SK-N-SH (cell line): ENCODE results near the gene TMEM97. TPM values are rescaled to one million over a fixed set of nuclear protein-coding genes. Genes with fewer than 3 reads are reported as not detected.

ENCODE experiments used
- CTCF ChIA-PET: fragments of 300-600, 350-600 bp; formaldehyde crosslinking; extraction: SDS; loops from one replicate; lab custom pipeline; 2021; lab: Yijun Ruan, JAX
- POLR2A ChIA-PET: fragments of 350-600 bp; sonication (Branson Sonifier 250); formaldehyde crosslinking; extraction: SDS; loops from one replicate; lab custom pipeline; 2020; ENCODE audit warnings: antibody characterized with exemption, inconsistent platforms; lab: Yijun Ruan, JAX
- DNase-seq: peaks from one replicate; pipeline ENCODE4 v3.0.0; 2012
- H2AFZ ChIP-seq: fragments of 200-600 bp; sonication (generic); 2 replicates; pipeline ENCODE4 v1.8.1; 2016; ENCODE audit warnings: antibody characterized with exemption, mild to moderate bottlenecking, low read depth
- H3F3A ChIP-seq: fragments of 200-600 bp; sonication (generic); replicated peaks from 2 replicates; pipeline ENCODE3; 2016; ENCODE audit warnings: antibody characterized with exemption, mild to moderate bottlenecking; ENCODE audit not compliant: insufficient read depth
- H3K27ac ChIP-seq, 2 experiments: fragments of 200-500 bp in 1 of 2; fragments of 200-600 bp in 1 of 2; sonication (Bioruptor generic) in 1 of 2; sonication (generic), shearing (Covaris generic) in 1 of 2; 2 replicates each; pipeline versions ENCODE4 v1.5.1 to v1.6.1; 2014 to 2016; ENCODE audit warnings: low read depth in 2 of 2, inconsistent platforms in 1 of 2, low read length in 1 of 2, mild to moderate bottlenecking in 1 of 2, mixed read lengths in 1 of 2
- H3K27me3 ChIP-seq: fragments of 200-600 bp; sonication (generic), shearing (Covaris generic); 2 replicates; pipeline ENCODE4 v1.6.1; 2016; ENCODE audit warnings: mixed run types; ENCODE audit not compliant: insufficient read depth
- H3K36me3 ChIP-seq, 2 experiments: fragments of 200-500 bp in 1 of 2; fragments of 200-600 bp in 1 of 2; sonication (Bioruptor generic) in 1 of 2; sonication (generic) in 1 of 2; replicated peaks in 1 of 2; 2 replicates each; pipeline versions ENCODE3 to v1.5.1; 2014 to 2016; ENCODE audit warnings: low read length in 1 of 2, mild to moderate bottlenecking in 1 of 2; ENCODE audit not compliant: insufficient read depth in 2 of 2, control insufficient read depth in 1 of 2
- H3K4me1 ChIP-seq, 2 experiments: fragments of 200-500 bp in 1 of 2; fragments of 200-600 bp in 1 of 2; sonication (Bioruptor generic) in 1 of 2; sonication (generic), shearing (Covaris generic) in 1 of 2; 2 replicates each; pipeline versions ENCODE4 v1.5.1 to v1.6.1; 2014 to 2016; ENCODE audit warnings: low read depth in 1 of 2, low read length in 1 of 2, mixed run types in 1 of 2; ENCODE audit not compliant: insufficient read depth in 2 of 2, control insufficient read depth in 1 of 2
- H3K4me2 ChIP-seq: fragments of 200-600 bp; sonication (generic), shearing (Covaris generic); 2 replicates; pipeline ENCODE4 v1.6.1; 2017; ENCODE audit warnings: mixed run types
- H3K4me3 ChIP-seq, 2 experiments: fragments of 200-500 bp in 1 of 2; fragments of 200-600 bp in 1 of 2; sonication (Bioruptor generic) in 1 of 2; sonication (generic), shearing (Covaris generic) in 1 of 2; 2 replicates each; pipeline versions ENCODE4 v1.5.1 to v1.8.1; 2014 to 2016; ENCODE audit warnings: low read depth in 2 of 2, inconsistent platforms in 1 of 2, low read length in 1 of 2, mild to moderate bottlenecking in 1 of 2, mixed read lengths in 1 of 2, moderate library complexity in 1 of 2
- H3K79me2 ChIP-seq: fragments of 200-600 bp; sonication (generic); 2 replicates; pipeline ENCODE4 v1.8.1; 2017; ENCODE audit warnings: mild to moderate bottlenecking; ENCODE audit not compliant: insufficient read depth
- H3K9ac ChIP-seq: fragments of 200-600 bp; sonication (generic); 2 replicates; pipeline ENCODE4 v1.6.1; 2017; ENCODE audit warnings: mixed run types
- H3K9me2 ChIP-seq: fragments of 200-600 bp; sonication (generic); 2 replicates; pipeline ENCODE4 v1.6.1; 2017; ENCODE audit warnings: mixed run types
- H3K9me3 ChIP-seq: fragments of 200-600 bp; sonication (generic); 2 replicates; pipeline ENCODE4 v1.6.1; 2017; ENCODE audit warnings: mixed run types, mild to moderate bottlenecking, moderate library complexity
- H4K20me1 ChIP-seq: fragments of 200-600 bp; sonication (generic); 2 replicates; pipeline ENCODE4 v1.6.1; 2017; ENCODE audit warnings: mild to moderate bottlenecking, mixed run types; ENCODE audit not compliant: insufficient read depth
- EP300 ChIP-seq, 2 experiments: IDR thresholded peaks; 2 replicates each; pipeline versions ENCODE4 v1.4.0 to v1.6.1; 2012; ENCODE audit warnings: borderline replicate concordance in 1 of 2, low read depth in 1 of 2, low read length in 1 of 2
- GABPA ChIP-seq: IDR thresholded peaks from 2 replicates; pipeline ENCODE4 v1.4.0; 2012; ENCODE audit warnings: low read depth, mild to moderate bottlenecking
- GATA2 ChIP-seq: sonication (generic); formaldehyde crosslinking; IDR thresholded peaks from 2 replicates; pipeline ENCODE4 v1.5.0; 2020; ENCODE audit warnings: mild to moderate bottlenecking, missing genetic modification reagents
- MEF2A ChIP-seq: IDR thresholded peaks from 2 replicates; pipeline ENCODE4 v1.4.0; 2012; ENCODE audit warnings: low read depth, borderline replicate concordance
- MXI1 ChIP-seq: IDR thresholded peaks from 2 replicates; pipeline ENCODE4 v1.6.1; 2012; ENCODE audit warnings: mild to moderate bottlenecking, low read depth, low read length, improper control_type of control experiment
- NFIC ChIP-seq: IDR thresholded peaks from 2 replicates; pipeline ENCODE4 v1.4.0; 2012; ENCODE audit warnings: borderline replicate concordance
- RXRA ChIP-seq: IDR thresholded peaks from 2 replicates; pipeline ENCODE4 v1.4.0; 2012; ENCODE audit warnings: low read depth, mild to moderate bottlenecking, borderline replicate concordance
- TAF1 ChIP-seq: IDR thresholded peaks from 2 replicates; pipeline ENCODE4 v1.6.1; 2012; ENCODE audit warnings: low read depth, mild to moderate bottlenecking, low read length, moderate library complexity, borderline replicate concordance
- TCF12 ChIP-seq: IDR thresholded peaks from 2 replicates; pipeline ENCODE4 v1.4.0; 2012
- WGBS: methylation state at CpG from one replicate; pipeline ENCODE4 v1.1.6; 2017; ENCODE audit warnings: low lambda C conversion rate; 5-methylcytosine and 5-hydroxymethylcytosine counted together
- polyA plus RNA-seq, 3 experiments: library from polyadenylated mRNA; depleted of rRNA; stranded (reverse); fragments of >200 nt; gene quantifications; 2 replicates each; pipeline ENCODE4 v1.2.3, GENCODE V29; 2012
- TF ChIP-seq, protein P1 (sequence below): IDR thresholded peaks from 2 replicates; pipeline ENCODE4; 2012
- TF ChIP-seq, protein P2 (sequence below): fragments of 150-350 bp; IDR thresholded peaks from 2 replicates; pipeline ENCODE4 v1.6.1; 2016; ENCODE audit warnings: mild to moderate bottlenecking, low read depth, low read length
- TF ChIP-seq, protein P3 (sequence below): IDR thresholded peaks from 2 replicates; pipeline ENCODE4 v1.6.1; 2012; ENCODE audit warnings: mild to moderate bottlenecking, low read depth, low read length, moderate library complexity
- TF ChIP-seq, protein P4 (sequence below): IDR thresholded peaks from 2 replicates; pipeline ENCODE4 v1.4.0; 2012; ENCODE audit warnings: low read depth

Gene TMEM97
- polyA plus RNA-seq, 1 of the 3 experiments (the other 2 are of a cell fraction): 8.6 TPM

DNA sequence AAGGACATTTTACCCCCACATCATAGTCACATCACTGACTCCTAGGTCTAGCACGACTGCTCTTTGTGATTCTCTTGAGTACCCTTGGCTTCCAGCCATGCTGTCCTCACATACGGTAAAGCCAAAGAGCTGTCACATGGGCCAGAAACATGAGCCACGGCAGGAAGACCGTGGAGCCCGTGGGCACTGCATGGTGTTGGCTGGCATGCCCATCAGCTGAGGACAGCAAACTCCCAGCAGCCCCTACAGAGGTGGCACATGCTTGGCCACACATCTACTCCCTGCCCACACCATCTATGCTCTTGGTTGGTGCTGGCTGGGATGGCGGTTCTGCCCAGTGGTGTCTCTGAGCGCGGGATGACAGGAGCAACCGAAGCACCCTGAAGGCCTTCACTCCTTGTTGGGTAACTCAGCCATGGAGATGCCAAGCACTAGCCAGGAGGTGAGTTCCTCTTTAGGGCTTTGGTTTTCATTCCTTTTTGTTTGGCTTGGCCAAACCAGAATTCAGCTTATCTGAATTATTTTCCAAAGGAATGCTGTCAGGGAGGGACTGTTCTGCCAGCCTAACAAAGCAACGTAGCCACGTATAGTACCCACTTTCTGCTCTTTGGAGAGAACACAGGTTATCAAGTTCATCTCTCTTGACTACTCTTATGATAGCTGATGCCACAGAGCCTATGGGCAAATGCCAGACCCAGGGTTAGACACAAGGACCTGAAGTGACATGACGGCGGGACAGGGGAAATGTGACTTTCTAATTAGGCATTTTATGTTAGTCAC, 26.6 kb downstream of the TMEM97 start:
- DNase-seq: no peak
- Histone ChIP-seq H3K79me2 (peaks cover 14% of the 10 kb centered on the region; the same call in 1 of the 2 replicates), H3K4me1 (peaks cover 9 to 23% of the 10 kb centered on the region in 2 experiments), H3K27me3 (no peaks in the 10 kb centered on the region), H4K20me1 (no peaks in the 10 kb centered on the region), H3K36me3 (peaks cover 62 to 81% of the 10 kb centered on the region in 2 experiments), H2AFZ (no peak overlapping the region), H3K9me3 (no peaks in the 10 kb centered on the region), H3K4me2 (peak overlapping the region; percentile 53; the same call in 1 of the 2 replicates), H3K9ac (no peak overlapping the region), H3F3A (peaks cover 43% of the 10 kb centered on the region), H3K9me2 (no peaks in the 10 kb centered on the region), H3K27ac (peak overlapping the region; percentile 80 to 83), H3K4me3 (no peak overlapping the region)
- TF ChIP-seq, protein P1, sequence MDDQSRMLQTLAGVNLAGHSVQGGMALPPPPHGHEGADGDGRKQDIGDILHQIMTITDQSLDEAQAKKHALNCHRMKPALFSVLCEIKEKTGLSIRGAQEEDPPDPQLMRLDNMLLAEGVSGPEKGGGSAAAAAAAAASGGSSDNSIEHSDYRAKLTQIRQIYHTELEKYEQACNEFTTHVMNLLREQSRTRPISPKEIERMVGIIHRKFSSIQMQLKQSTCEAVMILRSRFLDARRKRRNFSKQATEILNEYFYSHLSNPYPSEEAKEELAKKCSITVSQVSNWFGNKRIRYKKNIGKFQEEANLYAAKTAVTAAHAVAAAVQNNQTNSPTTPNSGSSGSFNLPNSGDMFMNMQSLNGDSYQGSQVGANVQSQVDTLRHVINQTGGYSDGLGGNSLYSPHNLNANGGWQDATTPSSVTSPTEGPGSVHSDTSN: no peak
- TF ChIP-seq MEF2A: no peak
- TF ChIP-seq, protein P2, sequence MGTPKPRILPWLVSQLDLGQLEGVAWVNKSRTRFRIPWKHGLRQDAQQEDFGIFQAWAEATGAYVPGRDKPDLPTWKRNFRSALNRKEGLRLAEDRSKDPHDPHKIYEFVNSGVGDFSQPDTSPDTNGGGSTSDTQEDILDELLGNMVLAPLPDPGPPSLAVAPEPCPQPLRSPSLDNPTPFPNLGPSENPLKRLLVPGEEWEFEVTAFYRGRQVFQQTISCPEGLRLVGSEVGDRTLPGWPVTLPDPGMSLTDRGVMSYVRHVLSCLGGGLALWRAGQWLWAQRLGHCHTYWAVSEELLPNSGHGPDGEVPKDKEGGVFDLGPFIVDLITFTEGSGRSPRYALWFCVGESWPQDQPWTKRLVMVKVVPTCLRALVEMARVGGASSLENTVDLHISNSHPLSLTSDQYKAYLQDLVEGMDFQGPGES: no peak
- no peak for TF ChIP-seq TCF12
- no peak for TF ChIP-seq RXRA
- TF ChIP-seq NFIC: no peak
- no peak for TF ChIP-seq GABPA
- TF ChIP-seq MXI1: no peak
- TF ChIP-seq, protein P3, sequence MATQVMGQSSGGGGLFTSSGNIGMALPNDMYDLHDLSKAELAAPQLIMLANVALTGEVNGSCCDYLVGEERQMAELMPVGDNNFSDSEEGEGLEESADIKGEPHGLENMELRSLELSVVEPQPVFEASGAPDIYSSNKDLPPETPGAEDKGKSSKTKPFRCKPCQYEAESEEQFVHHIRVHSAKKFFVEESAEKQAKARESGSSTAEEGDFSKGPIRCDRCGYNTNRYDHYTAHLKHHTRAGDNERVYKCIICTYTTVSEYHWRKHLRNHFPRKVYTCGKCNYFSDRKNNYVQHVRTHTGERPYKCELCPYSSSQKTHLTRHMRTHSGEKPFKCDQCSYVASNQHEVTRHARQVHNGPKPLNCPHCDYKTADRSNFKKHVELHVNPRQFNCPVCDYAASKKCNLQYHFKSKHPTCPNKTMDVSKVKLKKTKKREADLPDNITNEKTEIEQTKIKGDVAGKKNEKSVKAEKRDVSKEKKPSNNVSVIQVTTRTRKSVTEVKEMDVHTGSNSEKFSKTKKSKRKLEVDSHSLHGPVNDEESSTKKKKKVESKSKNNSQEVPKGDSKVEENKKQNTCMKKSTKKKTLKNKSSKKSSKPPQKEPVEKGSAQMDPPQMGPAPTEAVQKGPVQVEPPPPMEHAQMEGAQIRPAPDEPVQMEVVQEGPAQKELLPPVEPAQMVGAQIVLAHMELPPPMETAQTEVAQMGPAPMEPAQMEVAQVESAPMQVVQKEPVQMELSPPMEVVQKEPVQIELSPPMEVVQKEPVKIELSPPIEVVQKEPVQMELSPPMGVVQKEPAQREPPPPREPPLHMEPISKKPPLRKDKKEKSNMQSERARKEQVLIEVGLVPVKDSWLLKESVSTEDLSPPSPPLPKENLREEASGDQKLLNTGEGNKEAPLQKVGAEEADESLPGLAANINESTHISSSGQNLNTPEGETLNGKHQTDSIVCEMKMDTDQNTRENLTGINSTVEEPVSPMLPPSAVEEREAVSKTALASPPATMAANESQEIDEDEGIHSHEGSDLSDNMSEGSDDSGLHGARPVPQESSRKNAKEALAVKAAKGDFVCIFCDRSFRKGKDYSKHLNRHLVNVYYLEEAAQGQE: no peak
- TF ChIP-seq GATA2 (CRISPR knock-in tag): no peak
- no peak for TF ChIP-seq EP300 (IDR thresholded peaks at IDR 0.05; ENCODE audit: borderline replicate concordance in 1 of 2, low read depth in 1 of 2, low read length in 1 of 2)
- TF ChIP-seq, protein P4, sequence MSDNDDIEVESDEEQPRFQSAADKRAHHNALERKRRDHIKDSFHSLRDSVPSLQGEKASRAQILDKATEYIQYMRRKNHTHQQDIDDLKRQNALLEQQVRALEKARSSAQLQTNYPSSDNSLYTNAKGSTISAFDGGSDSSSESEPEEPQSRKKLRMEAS: no peak
- TF ChIP-seq TAF1: no peak
- ChIA-PET POLR2A (interaction anchor here (0.6 to 2.3 kb wide), 3 partner anchors 10 to 72 kb away, joined by 3 to 14 read pairs (median 3); partner anchors contain the start of genes IFT20, POLDIP2 and TNFAIP1), CTCF (interaction anchor here (0.8 to 2.0 kb wide), 5 partner anchors 8 to 117 kb away, joined by 3 to 8 read pairs (median 3); partner anchors contain the start of genes IFT20, POLDIP2 and TNFAIP1)
- WGBS: 83% methylated on average over 10 of the region's 13 CpGs
